ENCODE measurements around the gene GALNT13.

DNA sequence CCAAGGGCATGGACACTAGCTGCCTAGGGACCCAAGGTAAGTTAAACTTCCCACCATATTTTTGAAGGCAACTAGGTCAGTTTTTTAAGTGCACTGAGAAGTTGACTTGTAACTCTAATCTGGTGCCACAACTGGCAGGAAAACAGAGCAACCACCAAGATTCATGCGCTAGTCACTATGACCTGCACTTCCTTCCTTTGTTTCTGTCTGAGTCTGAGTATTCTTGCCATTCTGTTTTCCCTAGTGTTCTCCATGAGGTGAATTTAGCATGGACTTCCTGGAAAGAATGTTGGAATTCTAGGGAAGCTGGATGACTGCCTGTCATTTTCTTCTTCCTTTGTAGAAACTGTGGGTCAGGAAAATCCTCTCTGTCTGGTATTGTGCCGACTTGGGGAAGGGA is 249.0 kb downstream of the GALNT13 start:
- TF ChIP-seq POLR2AphosphoS5 (IDR thresholded peaks at IDR 0.05; ENCODE audit: low read depth, low read length) (no peak), FOXP2 (optimal IDR thresholded peaks at IDR 0.05; ENCODE audit: borderline replicate concordance, extremely low read depth, extremely low read length, insufficient read depth) (no peak), SIN3A (IDR thresholded peaks at IDR 0.05; ENCODE audit: borderline replicate concordance, insufficient read depth, low read length) (no peak), TAF1 (IDR thresholded peaks at IDR 0.05; ENCODE audit: borderline replicate concordance, insufficient read depth, low read length) (no peak)
- TF ChIP-seq, protein P1, sequence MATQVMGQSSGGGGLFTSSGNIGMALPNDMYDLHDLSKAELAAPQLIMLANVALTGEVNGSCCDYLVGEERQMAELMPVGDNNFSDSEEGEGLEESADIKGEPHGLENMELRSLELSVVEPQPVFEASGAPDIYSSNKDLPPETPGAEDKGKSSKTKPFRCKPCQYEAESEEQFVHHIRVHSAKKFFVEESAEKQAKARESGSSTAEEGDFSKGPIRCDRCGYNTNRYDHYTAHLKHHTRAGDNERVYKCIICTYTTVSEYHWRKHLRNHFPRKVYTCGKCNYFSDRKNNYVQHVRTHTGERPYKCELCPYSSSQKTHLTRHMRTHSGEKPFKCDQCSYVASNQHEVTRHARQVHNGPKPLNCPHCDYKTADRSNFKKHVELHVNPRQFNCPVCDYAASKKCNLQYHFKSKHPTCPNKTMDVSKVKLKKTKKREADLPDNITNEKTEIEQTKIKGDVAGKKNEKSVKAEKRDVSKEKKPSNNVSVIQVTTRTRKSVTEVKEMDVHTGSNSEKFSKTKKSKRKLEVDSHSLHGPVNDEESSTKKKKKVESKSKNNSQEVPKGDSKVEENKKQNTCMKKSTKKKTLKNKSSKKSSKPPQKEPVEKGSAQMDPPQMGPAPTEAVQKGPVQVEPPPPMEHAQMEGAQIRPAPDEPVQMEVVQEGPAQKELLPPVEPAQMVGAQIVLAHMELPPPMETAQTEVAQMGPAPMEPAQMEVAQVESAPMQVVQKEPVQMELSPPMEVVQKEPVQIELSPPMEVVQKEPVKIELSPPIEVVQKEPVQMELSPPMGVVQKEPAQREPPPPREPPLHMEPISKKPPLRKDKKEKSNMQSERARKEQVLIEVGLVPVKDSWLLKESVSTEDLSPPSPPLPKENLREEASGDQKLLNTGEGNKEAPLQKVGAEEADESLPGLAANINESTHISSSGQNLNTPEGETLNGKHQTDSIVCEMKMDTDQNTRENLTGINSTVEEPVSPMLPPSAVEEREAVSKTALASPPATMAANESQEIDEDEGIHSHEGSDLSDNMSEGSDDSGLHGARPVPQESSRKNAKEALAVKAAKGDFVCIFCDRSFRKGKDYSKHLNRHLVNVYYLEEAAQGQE (IDR thresholded peaks at IDR 0.05; ENCODE audit: insufficient read depth in 1 of 2, low read depth in 2 of 2, low read length in 2 of 2) = no peak

Measured in PFSK-1 (cell line).